GM12878 (cell line): ENCODE data around the gene SLC9A8. TPM values are rescaled to one million over a fixed set of nuclear protein-coding genes. Genes with fewer than 3 reads are reported as not detected.

ENCODE experiments used
- ATF2 ChIP-seq: IDR thresholded peaks from 2 replicates; pipeline ENCODE4 v1.6.1; 2012; ENCODE audit warnings: low read length, inconsistent platforms
- BACH1 ChIP-seq: fragments of 450-650 bp; IDR thresholded peaks from 2 replicates; pipeline ENCODE4 v1.6.1; 2017; ENCODE audit warnings: mild to moderate bottlenecking, borderline replicate concordance
- BMI1 ChIP-seq: fragments of 450-650 bp; IDR thresholded peaks from 2 replicates; pipeline ENCODE4 v1.6.1; 2016; ENCODE audit warnings: mild to moderate bottlenecking, moderate library complexity, borderline replicate concordance
- CBX3 ChIP-seq: fragments of 200-600 bp; sonication (generic); IDR thresholded peaks from 2 replicates; pipeline ENCODE4 v1.6.1; 2016; ENCODE audit warnings: low read depth, borderline replicate concordance
- ETV6 ChIP-seq, 2 experiments: fragments of 450-650 bp in 1 of 2; IDR thresholded peaks in 1 of 2; conservative IDR thresholded peaks in 1 of 2; 2 replicates each; pipeline ENCODE4 v1.6.1; 2014; ENCODE audit warnings: antibody characterized with exemption in 1 of 2, borderline replicate concordance in 1 of 2, low read depth in 1 of 2, mild to moderate bottlenecking in 1 of 2, moderate library complexity in 1 of 2
- HDAC6 ChIP-seq: fragments of 200-600 bp; sonication (generic); IDR thresholded peaks from one replicate; pipeline ENCODE4 v1.8.0; 2017; ENCODE audit warnings: antibody characterized with exemption; ENCODE audit not compliant: unreplicated experiment
- HSF1 ChIP-seq: fragments of 150-350 bp; IDR thresholded peaks from 2 replicates; pipeline ENCODE4 v1.6.1; 2014; ENCODE audit warnings: mild to moderate bottlenecking, low read depth, low read length
- IKZF2 ChIP-seq, 2 experiments: fragments of 450-650 bp; IDR thresholded peaks; 2 replicates each; pipeline ENCODE4 v1.6.1; 2017; ENCODE audit warnings: mild to moderate bottlenecking in 2 of 2, moderate library complexity in 2 of 2
- MYC ChIP-seq: IDR thresholded peaks from 2 replicates; pipeline ENCODE4 v1.6.1; 2011; ENCODE audit warnings: mild to moderate bottlenecking, low read length, moderate library complexity, inconsistent platforms; ENCODE audit not compliant: insufficient read depth, insufficient replicate concordance, insufficient read length, severe bottlenecking
- PML ChIP-seq: IDR thresholded peaks from 2 replicates; pipeline ENCODE4 v1.6.1; 2012; ENCODE audit warnings: low read length, inconsistent platforms
- POLR2A ChIP-seq: IDR thresholded peaks from 2 replicates; pipeline ENCODE4 v1.6.1; 2011; ENCODE audit warnings: low read depth, mild to moderate bottlenecking, low read length
- RAD21 ChIP-seq: IDR thresholded peaks from 2 replicates; pipeline ENCODE4 v1.6.1; 2011; ENCODE audit warnings: mild to moderate bottlenecking, low read depth, low read length, moderate library complexity; ENCODE audit not compliant: insufficient read depth
- RCOR1 ChIP-seq: conservative IDR thresholded peaks from 2 replicates; pipeline ENCODE4 v1.6.1; 2012; ENCODE audit warnings: low read depth, low read length, improper control_type of control experiment
- SMAD5 ChIP-seq: IDR thresholded peaks from 2 replicates; pipeline ENCODE4 v1.6.1; 2016; ENCODE audit warnings: antibody characterized with exemption, low read depth
- SMC3 ChIP-seq: IDR thresholded peaks from 2 replicates; pipeline ENCODE4 v1.6.1; 2011; ENCODE audit warnings: low read length, improper control_type of control experiment, borderline replicate concordance
- USF1 ChIP-seq: IDR thresholded peaks from 2 replicates; pipeline ENCODE4 v1.6.1; 2011; ENCODE audit warnings: borderline replicate concordance, low read depth, mild to moderate bottlenecking, moderate library complexity, mixed read lengths, low read length; ENCODE audit not compliant: insufficient read depth; ENCODE audit errors: extremely low read length
- ZNF217 ChIP-seq: fragments of 450-650 bp; IDR thresholded peaks from 2 replicates; pipeline ENCODE4 v1.6.1; 2017; ENCODE audit warnings: antibody characterized with exemption, mild to moderate bottlenecking
- ZNF24 ChIP-seq: fragments of 450-650 bp; IDR thresholded peaks from 2 replicates; pipeline ENCODE4 v1.6.1; 2017; ENCODE audit warnings: antibody characterized with exemption, mild to moderate bottlenecking
- ZZZ3 ChIP-seq: IDR thresholded peaks from 2 replicates; pipeline ENCODE4 v1.6.1; 2011; ENCODE audit warnings: low read depth; ENCODE audit not compliant: control insufficient read depth, insufficient read length
- polyA plus RNA-seq, 11 experiments: library from polyadenylated mRNA; depleted of rRNA in 4 of 11; unstranded in 6 of 11; stranded (reverse) in 5 of 11; fragments of >200 nt; fragmentation: Nextera tagmentation in 4 of 11; fragmentation: Illumina TruSeq in 1 of 11; extraction: Ambion mirVana in 4 of 11; extraction: Trizol in 1 of 11; gene quantifications; 1 replicate in 1 of 11; 2 replicates in 10 of 11; pipeline versions ENCODE4 v1.2.1 to v1.2.3, GENCODE V29; 2011 to 2016; ENCODE audit warnings: inconsistent platforms in 2 of 11, missing spikeins in 2 of 11, low read depth in 1 of 11
- total RNA-seq, 4 experiments: library from RNA; depleted of rRNA in 3 of 4; stranded (reverse); fragments of >200 nt in 3 of 4; fragmentation: Illumina TruSeq in 1 of 4; extraction: Trizol in 1 of 4; gene quantifications; 2 replicates each; pipeline versions ENCODE4 v1.2.1 to v1.2.3, GENCODE V29; 2013 to 2021
- TF ChIP-seq, protein P1 (sequence below): fragments of 450-650 bp; IDR thresholded peaks from 2 replicates; pipeline ENCODE4 v1.6.1; 2017; ENCODE audit warnings: mild to moderate bottlenecking, moderate library complexity
- TF ChIP-seq, protein P2 (sequence below): fragments of 450-650 bp; IDR thresholded peaks from 2 replicates; pipeline ENCODE4 v1.6.1; 2018; ENCODE audit warnings: mild to moderate bottlenecking, low read depth, moderate library complexity; ENCODE audit not compliant: partially characterized antibody

The SLC9A8 gene
- total and polyA plus RNA-seq, 10 of the 15 experiments (the other 5 are each of a cell fraction or from before 2014, with no cell fraction given) = 0.40 to 15.5 (median 6.5) TPM

GRCh38 chr20:49785852-49786175 lies 26.8 kb upstream of the SLC9A8 start (continued):
- TF ChIP-seq USF1 = no peak
- TF ChIP-seq SMAD5 = no peak
- TF ChIP-seq, protein P1, sequence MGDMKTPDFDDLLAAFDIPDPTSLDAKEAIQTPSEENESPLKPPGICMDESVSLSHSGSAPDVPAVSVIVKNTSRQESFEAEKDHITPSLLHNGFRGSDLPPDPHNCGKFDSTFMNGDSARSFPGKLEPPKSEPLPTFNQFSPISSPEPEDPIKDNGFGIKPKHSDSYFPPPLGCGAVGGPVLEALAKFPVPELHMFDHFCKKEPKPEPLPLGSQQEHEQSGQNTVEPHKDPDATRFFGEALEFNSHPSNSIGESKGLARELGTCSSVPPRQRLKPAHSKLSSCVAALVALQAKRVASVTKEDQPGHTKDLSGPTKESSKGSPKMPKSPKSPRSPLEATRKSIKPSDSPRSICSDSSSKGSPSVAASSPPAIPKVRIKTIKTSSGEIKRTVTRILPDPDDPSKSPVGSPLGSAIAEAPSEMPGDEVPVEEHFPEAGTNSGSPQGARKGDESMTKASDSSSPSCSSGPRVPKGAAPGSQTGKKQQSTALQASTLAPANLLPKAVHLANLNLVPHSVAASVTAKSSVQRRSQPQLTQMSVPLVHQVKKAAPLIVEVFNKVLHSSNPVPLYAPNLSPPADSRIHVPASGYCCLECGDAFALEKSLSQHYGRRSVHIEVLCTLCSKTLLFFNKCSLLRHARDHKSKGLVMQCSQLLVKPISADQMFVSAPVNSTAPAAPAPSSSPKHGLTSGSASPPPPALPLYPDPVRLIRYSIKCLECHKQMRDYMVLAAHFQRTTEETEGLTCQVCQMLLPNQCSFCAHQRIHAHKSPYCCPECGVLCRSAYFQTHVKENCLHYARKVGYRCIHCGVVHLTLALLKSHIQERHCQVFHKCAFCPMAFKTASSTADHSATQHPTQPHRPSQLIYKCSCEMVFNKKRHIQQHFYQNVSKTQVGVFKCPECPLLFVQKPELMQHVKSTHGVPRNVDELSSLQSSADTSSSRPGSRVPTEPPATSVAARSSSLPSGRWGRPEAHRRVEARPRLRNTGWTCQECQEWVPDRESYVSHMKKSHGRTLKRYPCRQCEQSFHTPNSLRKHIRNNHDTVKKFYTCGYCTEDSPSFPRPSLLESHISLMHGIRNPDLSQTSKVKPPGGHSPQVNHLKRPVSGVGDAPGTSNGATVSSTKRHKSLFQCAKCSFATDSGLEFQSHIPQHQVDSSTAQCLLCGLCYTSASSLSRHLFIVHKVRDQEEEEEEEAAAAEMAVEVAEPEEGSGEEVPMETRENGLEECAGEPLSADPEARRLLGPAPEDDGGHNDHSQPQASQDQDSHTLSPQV = no peak
- TF ChIP-seq IKZF2 (IDR thresholded peaks at IDR 0.05) = peak; percentile 80 to 89
- TF ChIP-seq ATF2 = peak; percentile 79; the same call in 1 of the 2 replicates
- no peak for TF ChIP-seq SMC3
- TF ChIP-seq BMI1 = no peak
- TF ChIP-seq MYC = no peak
- TF ChIP-seq BACH1 = no peak; the same call in 1 of the 2 replicates
- no peak for TF ChIP-seq ZZZ3
- no peak for TF ChIP-seq RAD21
- TF ChIP-seq RCOR1 = no peak
- TF ChIP-seq HSF1 = no peak
- TF ChIP-seq PML = no peak
- no peak for TF ChIP-seq ZNF24
- no peak for TF ChIP-seq POLR2A
- no peak for TF ChIP-seq HDAC6
- 0 out of 2 replicates have a peak, but pooled peaks have one; percentile 20 for TF ChIP-seq ZNF217
- TF ChIP-seq, protein P2, sequence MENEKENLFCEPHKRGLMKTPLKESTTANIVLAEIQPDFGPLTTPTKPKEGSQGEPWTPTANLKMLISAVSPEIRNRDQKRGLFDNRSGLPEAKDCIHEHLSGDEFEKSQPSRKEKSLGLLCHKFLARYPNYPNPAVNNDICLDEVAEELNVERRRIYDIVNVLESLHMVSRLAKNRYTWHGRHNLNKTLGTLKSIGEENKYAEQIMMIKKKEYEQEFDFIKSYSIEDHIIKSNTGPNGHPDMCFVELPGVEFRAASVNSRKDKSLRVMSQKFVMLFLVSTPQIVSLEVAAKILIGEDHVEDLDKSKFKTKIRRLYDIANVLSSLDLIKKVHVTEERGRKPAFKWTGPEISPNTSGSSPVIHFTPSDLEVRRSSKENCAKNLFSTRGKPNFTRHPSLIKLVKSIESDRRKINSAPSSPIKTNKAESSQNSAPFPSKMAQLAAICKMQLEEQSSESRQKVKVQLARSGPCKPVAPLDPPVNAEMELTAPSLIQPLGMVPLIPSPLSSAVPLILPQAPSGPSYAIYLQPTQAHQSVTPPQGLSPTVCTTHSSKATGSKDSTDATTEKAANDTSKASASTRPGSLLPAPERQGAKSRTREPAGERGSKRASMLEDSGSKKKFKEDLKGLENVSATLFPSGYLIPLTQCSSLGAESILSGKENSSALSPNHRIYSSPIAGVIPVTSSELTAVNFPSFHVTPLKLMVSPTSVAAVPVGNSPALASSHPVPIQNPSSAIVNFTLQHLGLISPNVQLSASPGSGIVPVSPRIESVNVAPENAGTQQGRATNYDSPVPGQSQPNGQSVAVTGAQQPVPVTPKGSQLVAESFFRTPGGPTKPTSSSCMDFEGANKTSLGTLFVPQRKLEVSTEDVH = no peak
- TF ChIP-seq ETV6 (conservative IDR thresholded peaks at IDR 0.05 in 1 of 2, IDR thresholded peaks at IDR 0.05 in 1 of 2; ENCODE audit: borderline replicate concordance in 1 of 2, low read depth in 1 of 2) = peak in 1 of 2 experiments; percentile 94; a peak in 2 of 4 replicates
- TF ChIP-seq CBX3 = no peak
